Breast epithelium (tissue), 3 donors: ENCODE results near the gene SP9.

ENCODE experiments used
- POLR2A ChIP-seq: fragments of 450-650 bp; IDR thresholded peaks from one replicate; pipeline ENCODE4 v1.6.1; 2016; ENCODE audit warnings: antibody characterized with exemption, mild to moderate bottlenecking, moderate library complexity
- TF ChIP-seq, protein P1 (sequence below), 3 donors: fragments of 450-650 bp; IDR thresholded peaks; one replicate each; pipeline ENCODE4 v1.5.1; 2016 to 2017; ENCODE audit warnings: antibody characterized with exemption in 3 of 3, mild to moderate bottlenecking in 3 of 3, moderate library complexity in 3 of 3

GRCh38 chr2:174324530-174324929, 10.2 kb upstream of the SP9 start:
- TF ChIP-seq, protein P1, sequence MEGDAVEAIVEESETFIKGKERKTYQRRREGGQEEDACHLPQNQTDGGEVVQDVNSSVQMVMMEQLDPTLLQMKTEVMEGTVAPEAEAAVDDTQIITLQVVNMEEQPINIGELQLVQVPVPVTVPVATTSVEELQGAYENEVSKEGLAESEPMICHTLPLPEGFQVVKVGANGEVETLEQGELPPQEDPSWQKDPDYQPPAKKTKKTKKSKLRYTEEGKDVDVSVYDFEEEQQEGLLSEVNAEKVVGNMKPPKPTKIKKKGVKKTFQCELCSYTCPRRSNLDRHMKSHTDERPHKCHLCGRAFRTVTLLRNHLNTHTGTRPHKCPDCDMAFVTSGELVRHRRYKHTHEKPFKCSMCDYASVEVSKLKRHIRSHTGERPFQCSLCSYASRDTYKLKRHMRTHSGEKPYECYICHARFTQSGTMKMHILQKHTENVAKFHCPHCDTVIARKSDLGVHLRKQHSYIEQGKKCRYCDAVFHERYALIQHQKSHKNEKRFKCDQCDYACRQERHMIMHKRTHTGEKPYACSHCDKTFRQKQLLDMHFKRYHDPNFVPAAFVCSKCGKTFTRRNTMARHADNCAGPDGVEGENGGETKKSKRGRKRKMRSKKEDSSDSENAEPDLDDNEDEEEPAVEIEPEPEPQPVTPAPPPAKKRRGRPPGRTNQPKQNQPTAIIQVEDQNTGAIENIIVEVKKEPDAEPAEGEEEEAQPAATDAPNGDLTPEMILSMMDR (IDR thresholded peaks at IDR 0.05): no peak
- TF ChIP-seq POLR2A: no peak
